ENCODE results near the gene EML6.

EML6 gene

GRCh38 chr2:54914637-54915036 is 191.2 kb downstream of the EML6 start:
- DNase-seq (ENCODE audit: low spot score) = no peak

GRCh38 chr2:54915101-54915500 is 191.6 kb downstream of the EML6 start:
- no peak for DNase-seq (ENCODE audit: low spot score)

- DNase-seq (ENCODE audit: low spot score) = no peak
Observed at GRCh38 chr2:54916637-54917036, 193.2 kb downstream of the EML6 start.

GRCh38 chr2:54918647-54919280 is 195.3 kb downstream of the EML6 start:
- no peak for DNase-seq (ENCODE audit: low spot score)

GRCh38 chr2:54920660-54921059 is 197.2 kb downstream of the EML6 start:
- DNase-seq (ENCODE audit: low spot score) = no peak

- DNase-seq (ENCODE audit: low spot score) = no peak
Observed at GRCh38 chr2:54924121-54924520, 200.7 kb downstream of the EML6 start.

GRCh38 chr2:54925022-54925421 is 201.6 kb downstream of the EML6 start:
- no peak for DNase-seq (ENCODE audit: low spot score)

- DNase-seq (ENCODE audit: low spot score) = no peak
Observed at GRCh38 chr2:54927085-54927750, 203.8 kb downstream of the EML6 start.

GRCh38 chr2:54927751-54928615 is 204.5 kb downstream of the EML6 start:
- no peak for DNase-seq (ENCODE audit: low spot score)

GRCh38 chr2:54928719-54929118 is 205.3 kb downstream of the EML6 start:
- DNase-seq (ENCODE audit: low spot score) = no peak

- no peak for DNase-seq (ENCODE audit: low spot score)
Observed at GRCh38 chr2:54931473-54931872, 208.0 kb downstream of the EML6 start.

- no peak for DNase-seq (ENCODE audit: low spot score)
Observed at GRCh38 chr2:54935389-54935788, 211.9 kb downstream of the EML6 start.

- no peak for DNase-seq (ENCODE audit: low spot score)
Observed at GRCh38 chr2:54936766-54937165, 213.3 kb downstream of the EML6 start.

- DNase-seq (ENCODE audit: low spot score) = no peak
Observed at GRCh38 chr2:54939446-54940118, 216.1 kb downstream of the EML6 start.

GRCh38 chr2:54940723-54941122 is 217.3 kb downstream of the EML6 start:
- no peak for DNase-seq (ENCODE audit: low spot score)

- no peak for DNase-seq (ENCODE audit: low spot score)
Observed at GRCh38 chr2:54941248-54941984, 218.0 kb downstream of the EML6 start.

- DNase-seq (ENCODE audit: low spot score) = no peak
Observed at GRCh38 chr2:54942373-54942772, 218.9 kb downstream of the EML6 start.

- no peak for DNase-seq (ENCODE audit: low spot score)
Observed at GRCh38 chr2:54944724-54945326, 221.4 kb downstream of the EML6 start.

GRCh38 chr2:54945391-54946219 is 222.1 kb downstream of the EML6 start:
- no peak for DNase-seq (ENCODE audit: low spot score)

- DNase-seq (ENCODE audit: low spot score) = no peak
Observed at GRCh38 chr2:54946220-54946805, 222.9 kb downstream of the EML6 start.

Measured in LoVo (cell line).